Neuronal stem cell (in vitro differentiated cells): Measurements from ENCODE around the gene DTD2.

ENCODE experiments used
- DNase-seq: peaks from one replicate; pipeline ENCODE4 v3.0.0-alpha.2; 2013; ENCODE audit warnings: low spot score
- H2AFZ ChIP-seq: one replicate; pipeline ENCODE4 v1.6.1; 2013; ENCODE audit warnings: mild to moderate bottlenecking, low read length, inconsistent platforms
- H2AK5ac ChIP-seq: 2 replicates; pipeline ENCODE4 v1.6.1; 2013; ENCODE audit warnings: low read depth, mild to moderate bottlenecking, inconsistent platforms, low read length, moderate library complexity, mixed read lengths
- H2BK120ac ChIP-seq: 2 replicates; pipeline ENCODE4 v1.6.1; 2013; ENCODE audit warnings: low read depth, mild to moderate bottlenecking, inconsistent platforms, low read length, moderate library complexity, mixed read lengths
- H2BK12ac ChIP-seq: one replicate; pipeline ENCODE4 v1.6.1; 2013; ENCODE audit warnings: low read length, inconsistent platforms
- H2BK15ac ChIP-seq: 2 replicates; pipeline ENCODE4 v1.6.1; 2013; ENCODE audit warnings: mild to moderate bottlenecking, low read length, inconsistent platforms, mixed read lengths
- H2BK5ac ChIP-seq: one replicate; pipeline ENCODE4 v1.6.1; 2013; ENCODE audit warnings: inconsistent platforms, mild to moderate bottlenecking, low read length, moderate library complexity
- H3K14ac ChIP-seq: one replicate; pipeline ENCODE4 v1.6.1; 2013; ENCODE audit warnings: low read length, inconsistent platforms
- H3K18ac ChIP-seq: 2 replicates; pipeline ENCODE4 v1.6.1; 2013; ENCODE audit warnings: low read length, inconsistent platforms
- H3K23ac ChIP-seq: 2 replicates; pipeline ENCODE4 v1.6.1; 2013; ENCODE audit warnings: low read depth, mild to moderate bottlenecking, mixed read lengths, low read length, inconsistent platforms; ENCODE audit not compliant: poor library complexity
- H3K27ac ChIP-seq: replicated peaks from 3 replicates; pipeline ENCODE4 v1.5.1; 2013; ENCODE audit warnings: low read length, inconsistent platforms
- H3K27me3 ChIP-seq, 3 experiments: 2 replicates each; pipeline ENCODE4 v1.6.1; 2013; ENCODE audit warnings: low read length in 3 of 3, mild to moderate bottlenecking in 2 of 3, inconsistent platforms in 1 of 3, low read depth in 1 of 3, mixed read lengths in 1 of 3, moderate library complexity in 1 of 3; ENCODE audit not compliant: control insufficient read depth in 3 of 3, insufficient read depth in 3 of 3
- H3K36me3 ChIP-seq, 2 donors: replicated peaks in 1 of 2; 2 replicates each; pipeline ENCODE4 v1.6.1; 2013; ENCODE audit warnings: low read length in 2 of 2; ENCODE audit not compliant: control insufficient read depth in 2 of 2, insufficient read depth in 2 of 2
- H3K4ac ChIP-seq: 2 replicates; pipeline ENCODE4 v1.6.1; 2013; ENCODE audit warnings: inconsistent platforms, mild to moderate bottlenecking, low read length, moderate library complexity
- H3K4me1 ChIP-seq, 2 donors: 1 replicate in 1 of 2; 2 replicates in 1 of 2; pipeline ENCODE4 v1.6.1; 2013; ENCODE audit warnings: low read length in 2 of 2, low read depth in 1 of 2; ENCODE audit not compliant: control insufficient read depth in 2 of 2, insufficient read depth in 1 of 2
- H3K4me2 ChIP-seq: one replicate; pipeline ENCODE4 v1.6.1; 2013; ENCODE audit warnings: mild to moderate bottlenecking, low read length, inconsistent platforms; ENCODE audit not compliant: insufficient read depth, poor library complexity, severe bottlenecking
- H3K4me3 ChIP-seq, 2 donors: 2 replicates each; pipeline ENCODE4 v1.5.1; 2013; ENCODE audit warnings: low read length in 2 of 2, mild to moderate bottlenecking in 2 of 2, inconsistent platforms in 1 of 2, moderate library complexity in 1 of 2
- H3K79me1 ChIP-seq: one replicate; pipeline ENCODE4 v1.6.1; 2013; ENCODE audit warnings: low read depth, mild to moderate bottlenecking, inconsistent platforms, low read length, moderate library complexity
- H3K9ac ChIP-seq: one replicate; pipeline ENCODE4 v1.6.1; 2013; ENCODE audit warnings: mild to moderate bottlenecking, low read depth, low read length, inconsistent platforms; ENCODE audit not compliant: poor library complexity
- H3K9me3 ChIP-seq, 2 donors: replicated peaks in 1 of 2; 2 replicates each; pipeline versions ENCODE3 to v1.6.1; 2013; ENCODE audit warnings: low read length in 2 of 2, mild to moderate bottlenecking in 2 of 2, inconsistent platforms in 1 of 2, low read depth in 1 of 2, mixed read lengths in 1 of 2, moderate library complexity in 1 of 2; ENCODE audit not compliant: control insufficient read depth in 2 of 2, insufficient read depth in 1 of 2
- H4K8ac ChIP-seq: one replicate; pipeline ENCODE4 v1.6.1; 2013; ENCODE audit warnings: low read depth, mild to moderate bottlenecking, inconsistent platforms, low read length, moderate library complexity
- H4K91ac ChIP-seq: one replicate; pipeline ENCODE4 v1.6.1; 2013; ENCODE audit warnings: low read length, low read depth, mild to moderate bottlenecking, inconsistent platforms; ENCODE audit not compliant: poor library complexity
- WGBS, 2 donors: extraction: QIAGEN DNeasy Blood & Tissue Kit; methylation state at CpG; one replicate each; pipeline ENCODE4 v1.1.7; 2013; ENCODE audit warnings: missing lambda C conversion rate in 2 of 2, mixed read lengths in 1 of 2; ENCODE audit not compliant: insufficient read length in 2 of 2, insufficient replicate concordance in 1 of 2; ENCODE audit errors: extremely low coverage in 2 of 2; 5-methylcytosine and 5-hydroxymethylcytosine counted together

DTD2 gene

GRCh38 chr14:31420319-31421111 lies 36.8 kb downstream of the DTD2 start, which contains the start of gene HEATR5A:
Gene HEATR5A (minus strand): TSS chr14:31420550. CDS start chr14:31402975, 17,575 bp downstream.
- H4K91ac ChIP-seq: no peak within 1 kb of the TSS
- H3K4me1 ChIP-seq: peaks cover 0 to 2% of the 10 kb centered on the region in 2 donors
- no peak within 1 kb of the TSS for H2BK12ac ChIP-seq
- no CpG with 5 or more reads among the region's 56 CpGs for WGBS, 2 donors
- peak within 1 kb of the TSS; percentile 10 for H2BK5ac ChIP-seq
- peak within 1 kb of the TSS; percentile 87 for H3K27ac ChIP-seq
- no peak within 1 kb of the TSS for H4K8ac ChIP-seq
- peak within 1 kb of the TSS; percentile 90 to 92 for H3K4me3 ChIP-seq
- no peaks in the 10 kb centered on the region for H3K79me1 ChIP-seq
- no peaks in the 10 kb centered on the region for H3K27me3 ChIP-seq
- peak within 1 kb of the TSS; percentile 98 for H2AFZ ChIP-seq
- H2BK120ac ChIP-seq: no peak within 1 kb of the TSS
- no peak within 1 kb of the TSS for H3K4ac ChIP-seq
- H2BK15ac ChIP-seq: no peak within 1 kb of the TSS
- H3K18ac ChIP-seq: peak within 1 kb of the TSS; percentile 89
- H3K4me2 ChIP-seq: peak within 1 kb of the TSS; percentile 59
- H3K9ac ChIP-seq: peak within 1 kb of the TSS; percentile 89
- peak within 1 kb of the TSS; percentile 99 for H3K23ac ChIP-seq
- no peaks in the 10 kb centered on the region for H3K36me3 ChIP-seq
- peak; percentile 93 for DNase-seq
- H3K9me3 ChIP-seq: no peaks in the 10 kb centered on the region
- no peak within 1 kb of the TSS for H3K14ac ChIP-seq
- no peak within 1 kb of the TSS for H2AK5ac ChIP-seq

DNA sequence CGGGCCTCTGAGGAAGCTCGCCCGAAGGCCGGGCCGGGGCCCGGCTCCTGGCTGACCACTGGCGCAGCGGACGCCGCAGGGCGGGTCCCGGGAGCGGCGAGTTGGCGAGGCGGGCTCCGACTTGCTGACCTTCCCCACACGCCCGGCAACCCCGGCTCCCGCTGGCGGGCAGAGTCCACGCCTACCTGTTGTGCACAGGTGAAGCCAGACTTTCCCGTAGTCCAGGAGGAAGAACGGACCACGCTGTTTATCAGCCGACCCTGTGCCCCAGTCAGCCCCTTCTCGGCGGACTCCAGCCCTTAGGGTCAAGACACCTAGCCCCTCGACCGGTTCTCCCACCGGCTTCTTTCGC lies 37.4 kb downstream of the DTD2 start:
- Histone ChIP-seq H3K9me3 (no peaks in the 10 kb centered on the region), H2BK5ac (peak overlapping the region; percentile 10), H3K4me1 (peaks cover 0 to 2% of the 10 kb centered on the region in 2 donors), H3K23ac (peak overlapping the region; percentile 99), H3K27ac (peak overlapping the region; percentile 87), H3K36me3 (no peaks in the 10 kb centered on the region), H2BK15ac (no peak overlapping the region), H3K9ac (peak overlapping the region; percentile 89), H2BK12ac (no peak overlapping the region), H2AFZ (peak overlapping the region; percentile 98), H4K91ac (no peak overlapping the region), H2BK120ac (no peak overlapping the region), H2AK5ac (no peak overlapping the region), H4K8ac (no peak overlapping the region), H3K4me2 (peak overlapping the region; percentile 59), H3K4me3 (peak overlapping the region; percentile 90 to 92), H3K27me3 (no peaks in the 10 kb centered on the region), H3K14ac (no peak overlapping the region), H3K79me1 (no peaks in the 10 kb centered on the region), H3K18ac (peak overlapping the region; percentile 61), H3K4ac (no peak overlapping the region)
- no peak for DNase-seq
- WGBS, 2 donors: no CpG with 5 or more reads among the region's 33 CpGs

GRCh38 chr14:31419179-31419966 lies 37.9 kb downstream of the DTD2 start:
- Histone ChIP-seq H3K14ac (no peak overlapping the region), H3K23ac (no peak overlapping the region), H2AFZ (peak overlapping the region; percentile 98), H3K4me3 (peak overlapping the region; percentile 90 to 92), H3K9ac (no peak overlapping the region), H3K4ac (no peak overlapping the region), H3K27me3 (no peaks in the 10 kb centered on the region), H2BK15ac (no peak overlapping the region), H4K91ac (no peak overlapping the region), H3K4me1 (peaks cover 0 to 2% of the 10 kb centered on the region in 2 donors), H2BK12ac (no peak overlapping the region), H3K27ac (peak overlapping the region; percentile 87), H3K9me3 (no peaks in the 10 kb centered on the region), H3K79me1 (no peaks in the 10 kb centered on the region), H3K36me3 (no peaks in the 10 kb centered on the region), H3K4me2 (peak overlapping the region; percentile 59), H2BK120ac (no peak overlapping the region), H3K18ac (no peak overlapping the region), H4K8ac (no peak overlapping the region), H2BK5ac (no peak overlapping the region), H2AK5ac (no peak overlapping the region)
- DNase-seq: no peak
- no CpG with 5 or more reads among the region's 9 CpGs for WGBS, 2 donors

DNA sequence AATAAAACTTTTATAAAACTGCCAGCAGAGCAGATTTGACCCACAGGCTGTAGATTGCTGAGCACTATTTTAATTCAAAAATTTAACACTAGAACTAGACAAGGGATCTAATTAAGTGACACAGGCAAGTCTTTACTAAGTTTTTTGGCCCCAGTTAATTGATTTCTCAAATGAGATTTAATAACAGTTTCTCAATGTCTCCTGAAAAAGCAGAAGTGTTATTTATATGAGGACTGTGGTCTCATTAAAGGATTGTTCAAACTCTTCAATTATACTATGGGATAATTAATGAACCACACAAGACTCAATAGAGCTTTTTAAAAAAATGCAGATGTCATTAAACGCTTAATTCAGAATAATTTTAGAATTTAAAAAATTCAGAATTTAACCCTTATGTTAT lies 38.9 kb downstream of the DTD2 start:
- Histone ChIP-seq H3K4ac (no peak overlapping the region), H3K79me1 (no peaks in the 10 kb centered on the region), H4K91ac (no peak overlapping the region), H3K23ac (no peak overlapping the region), H3K18ac (no peak overlapping the region), H2BK120ac (no peak overlapping the region), H2AK5ac (no peak overlapping the region), H3K9me3 (no peaks in the 10 kb centered on the region), H3K4me3 (no peak overlapping the region), H3K9ac (no peak overlapping the region), H3K27me3 (no peaks in the 10 kb centered on the region), H4K8ac (no peak overlapping the region), H2BK12ac (no peak overlapping the region), H3K14ac (no peak overlapping the region), H2BK15ac (no peak overlapping the region), H2AFZ (no peak overlapping the region), H3K4me2 (no peak overlapping the region), H2BK5ac (no peak overlapping the region), H3K27ac (no peak overlapping the region), H3K4me1 (peaks cover 0 to 2% of the 10 kb centered on the region in 2 donors), H3K36me3 (no peaks in the 10 kb centered on the region)
- DNase-seq: no peak
- no CpG with 5 or more reads among the region's 1 CpG for WGBS, 2 donors
